IPS DF 4.7 (cell line): ENCODE results near the gene GNGT2.

Experiments
- DNase-seq: peaks from one replicate; pipeline ENCODE4 v3.0.0-alpha.2; 2013; ENCODE audit warnings: low spot score; ENCODE audit errors: extremely low read depth

Gene GNGT2

GRCh38 chr17:49210158-49211029 lies at the start of gene GNGT2, which contains the start of gene ABI3:
Gene GNGT2, minus strand, starts transcription at chr17:49210574. Its CDS starts 3,152 bp downstream, at chr17:49207422.
Gene ABI3, plus strand, starts transcription at chr17:49210707. Its CDS starts 18 bp downstream, at chr17:49210725.
- DNase-seq = no peak

DNA sequence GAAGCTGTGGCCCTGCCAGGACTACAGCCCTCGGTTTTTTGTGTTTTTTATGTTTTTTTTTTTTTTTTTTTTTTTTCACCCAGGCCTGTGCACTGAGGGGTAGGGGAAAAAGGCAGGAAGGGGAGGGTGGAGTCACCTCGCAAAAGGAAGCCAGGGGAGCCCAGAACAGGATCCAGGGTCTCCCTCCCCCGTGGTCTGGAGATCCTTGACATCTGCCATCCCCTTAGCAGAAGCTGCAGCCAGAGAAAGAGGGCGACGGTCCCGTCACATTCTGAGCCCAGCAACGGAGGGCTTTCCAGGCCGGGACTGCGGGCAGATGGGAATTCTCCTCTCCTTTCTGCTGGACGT lies 49.3 kb upstream of the GNGT2 start:
- DNase-seq = no peak

DNA sequence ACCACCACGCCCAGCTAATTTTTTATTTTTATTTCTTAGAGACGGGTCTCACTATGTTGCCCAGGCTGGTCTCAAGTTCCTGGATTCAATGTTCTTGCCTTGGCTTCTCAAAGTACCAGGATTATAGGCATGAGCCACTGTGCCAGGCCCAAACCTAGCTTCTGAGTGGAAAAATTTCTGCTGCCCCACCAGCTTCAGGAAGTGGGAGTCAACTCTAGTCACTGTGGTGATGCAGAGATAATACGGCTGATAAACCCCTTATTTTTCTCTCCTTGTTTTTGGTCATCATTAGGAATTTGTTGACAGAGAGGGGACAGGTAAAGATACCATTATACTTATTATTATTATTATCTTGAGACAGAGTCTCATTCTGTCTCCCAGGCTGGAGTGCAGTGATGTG lies 48.0 kb upstream of the GNGT2 start:
- DNase-seq = no peak

DNA sequence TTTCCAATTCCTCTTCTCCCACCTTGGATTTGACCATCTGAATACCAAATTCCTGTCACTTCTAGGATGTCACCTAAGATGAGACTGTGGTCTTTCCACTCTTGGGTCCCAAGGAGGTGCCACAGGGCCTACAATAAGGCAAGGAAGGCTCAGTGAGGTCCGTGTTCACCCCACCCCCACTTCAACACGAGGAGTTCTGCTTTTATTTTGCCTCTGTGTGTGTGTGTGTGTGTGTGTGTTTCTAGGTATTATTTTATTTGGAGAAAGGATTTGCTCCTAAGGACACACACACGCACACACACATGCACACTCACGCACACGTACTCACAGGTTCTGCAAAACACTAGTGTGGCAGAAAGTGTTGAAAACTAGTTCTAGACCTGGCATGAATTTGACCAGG lies 44.8 kb upstream of the GNGT2 start:
- no peak for DNase-seq

- no peak for DNase-seq
Measured at GRCh38 chr17:49254066-49254465, 43.7 kb upstream of the GNGT2 start.

GRCh38 chr17:49252148-49252695 lies 41.8 kb upstream of the GNGT2 start:
- DNase-seq = no peak

- DNase-seq = no peak
Measured at GRCh38 chr17:49249890-49250522, 39.6 kb upstream of the GNGT2 start.

- DNase-seq = no peak
Measured at GRCh38 chr17:49249292-49249794, 39.0 kb upstream of the GNGT2 start.

DNA sequence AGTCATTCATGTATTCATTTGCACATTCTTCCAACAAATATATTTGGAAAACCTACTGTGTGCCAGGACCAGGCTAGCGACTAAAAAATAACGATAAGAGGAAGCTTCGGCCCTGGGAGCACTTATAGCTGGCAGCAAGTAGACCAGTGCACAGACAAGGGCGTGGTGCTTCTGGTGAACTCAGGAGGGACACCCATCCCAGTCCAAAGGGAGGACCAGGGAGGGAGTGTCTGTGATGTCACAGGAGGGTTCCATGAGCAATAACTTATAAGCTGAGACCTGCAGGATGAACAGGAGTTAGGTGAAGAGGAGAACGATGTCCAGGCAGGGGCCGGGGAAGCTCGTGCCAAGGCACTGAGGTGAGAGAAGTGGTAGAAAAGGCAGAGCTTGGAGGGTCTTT lies 37.6 kb upstream of the GNGT2 start:
- DNase-seq = no peak

GRCh38 chr17:49244839-49245238 lies 34.5 kb upstream of the GNGT2 start:
- no peak for DNase-seq

DNA sequence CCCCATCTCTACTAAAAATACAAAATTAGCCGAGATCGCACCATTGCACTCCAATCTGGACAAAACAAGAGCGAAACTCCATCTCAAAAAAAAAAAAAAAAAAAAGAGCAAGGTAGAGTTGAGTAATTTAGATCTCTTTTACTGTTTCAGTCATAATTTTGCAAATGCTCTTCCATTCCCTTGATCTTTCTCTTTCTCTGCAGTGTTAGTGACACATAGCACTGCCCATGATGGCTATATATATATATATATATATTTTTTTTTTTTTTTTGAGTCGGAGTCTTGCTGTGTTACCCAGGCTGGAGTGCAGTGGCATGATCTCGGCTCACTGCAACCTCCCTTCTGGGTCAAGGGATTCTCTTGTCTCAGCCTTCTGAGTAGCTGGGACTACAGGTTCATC lies 32.4 kb upstream of the GNGT2 start:
- no peak for DNase-seq

DNA sequence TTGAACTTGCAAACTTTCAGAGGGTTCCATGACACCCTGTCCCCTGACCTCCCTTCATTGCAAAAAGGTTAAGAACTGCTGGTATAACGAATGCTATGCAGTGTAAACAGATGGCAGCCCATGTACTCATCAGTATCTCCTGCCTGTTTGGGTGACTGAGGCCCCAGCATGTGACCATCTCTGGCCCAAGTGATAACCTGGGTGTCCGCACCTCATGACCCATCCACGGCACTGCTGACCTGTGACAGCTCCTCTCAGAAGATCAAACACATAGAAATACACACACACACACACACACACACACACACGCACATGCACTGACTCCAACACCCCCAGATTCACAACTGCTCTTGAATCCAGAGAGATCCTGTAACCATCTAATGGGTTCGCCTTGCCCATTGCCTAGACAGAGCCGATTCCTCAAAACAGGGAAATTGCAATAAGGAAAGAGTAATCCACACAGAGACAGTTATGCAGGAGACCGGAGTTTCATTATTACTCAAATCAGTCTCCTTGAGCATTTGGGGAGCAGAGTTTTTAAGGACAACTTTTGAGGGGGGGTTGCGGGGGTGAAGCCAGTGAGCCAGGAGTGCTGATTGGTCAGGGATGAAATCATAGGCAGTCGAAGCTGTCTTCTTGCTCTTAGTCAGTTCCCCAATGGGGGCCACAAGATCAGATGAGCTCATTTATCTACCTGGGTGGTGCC lies 31.5 kb upstream of the GNGT2 start:
- DNase-seq = no peak

GRCh38 chr17:49241040-49241439 lies 30.7 kb upstream of the GNGT2 start:
- no peak for DNase-seq

- DNase-seq = no peak
Measured at GRCh38 chr17:49240619-49241018, 30.2 kb upstream of the GNGT2 start.

DNA sequence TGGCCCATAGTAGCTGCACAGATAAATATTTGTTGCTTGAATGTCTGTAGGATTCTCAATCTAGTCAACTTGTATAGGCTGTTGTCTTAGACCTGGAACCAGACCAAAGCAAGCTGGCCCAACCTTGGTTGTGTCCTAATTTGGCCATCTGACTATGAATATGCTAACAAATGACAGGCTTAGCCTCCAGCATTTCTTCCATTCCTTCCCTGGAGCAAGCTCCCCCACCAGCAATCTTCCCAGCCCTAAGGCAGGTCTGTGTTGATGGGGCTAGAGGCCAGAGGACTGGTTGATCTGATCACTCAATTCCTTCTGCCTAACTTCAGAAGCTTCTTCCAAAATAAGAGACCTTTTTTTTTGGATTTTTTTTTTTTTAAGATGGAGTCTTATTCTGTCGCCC lies 29.6 kb upstream of the GNGT2 start:
- DNase-seq = no peak

- DNase-seq = no peak
Measured at GRCh38 chr17:49235896-49236295, 25.5 kb upstream of the GNGT2 start.

- DNase-seq = no peak
Measured at GRCh38 chr17:49234509-49235080, 24.2 kb upstream of the GNGT2 start.

DNA sequence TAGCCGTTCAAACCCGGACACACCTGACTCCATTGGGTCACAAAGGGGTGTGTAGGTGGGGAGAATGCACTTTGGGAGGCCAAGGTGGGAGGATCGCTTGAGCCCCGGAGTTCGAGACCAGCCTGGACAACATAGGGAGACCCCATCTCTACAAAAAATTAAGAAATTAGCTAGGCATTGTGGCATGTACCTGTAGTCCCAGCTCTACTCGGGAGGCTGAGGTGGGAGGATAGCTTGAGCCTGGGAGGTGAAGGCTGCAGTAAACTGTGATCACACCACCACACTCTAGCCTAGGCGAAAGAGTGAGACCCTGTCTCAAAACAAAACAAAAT lies 21.2 kb upstream of the GNGT2 start:
- DNase-seq = no peak

GRCh38 chr17:49230636-49231562 lies 20.5 kb upstream of the GNGT2 start, which contains the start of gene PHOSPHO1:
Gene PHOSPHO1, minus strand, starts transcription at chr17:49230787. Its CDS starts 4,096 bp downstream, at chr17:49226691.
- DNase-seq = no peak
